Keratinocyte (primary cell): ENCODE data around the gene VPS37C.

Experiments used
- CTCF ChIP-seq, 3 experiments: IDR thresholded peaks in 1 of 3; conservative IDR thresholded peaks in 1 of 3; optimal IDR thresholded peaks in 1 of 3; 2 replicates in 2 of 3; 3 replicates in 1 of 3; pipeline versions ENCODE3 to v1.5.1; 2011; ENCODE audit warnings: low read length in 3 of 3, mild to moderate bottlenecking in 3 of 3, moderate library complexity in 2 of 3, control low read depth in 1 of 3, inconsistent platforms in 1 of 3; ENCODE audit not compliant: insufficient read depth in 2 of 3; ENCODE audit errors: extremely low read depth in 1 of 3
- EZH2 ChIP-seq: IDR thresholded peaks from one replicate; pipeline ENCODE4 v1.6.1; 2012; ENCODE audit warnings: inconsistent platforms, mild to moderate bottlenecking, low read length, moderate library complexity

GRCh38 chr11:61098778-61099177, 62.4 kb downstream of the VPS37C start:
- no peak for TF ChIP-seq CTCF (optimal IDR thresholded peaks at IDR 0.05 in 1 of 3, IDR thresholded peaks at IDR 0.05 in 1 of 3, conservative IDR thresholded peaks at IDR 0.05 in 1 of 3; ENCODE audit: extremely low read depth in 1 of 3, insufficient read depth in 2 of 3, low read length in 3 of 3)
- TF ChIP-seq EZH2, result no peak
